ENCODE data around the gene DNAJC7.
"Not testable (repeated sequence)": the region's sequence is repeated elsewhere in the genome, so short reads cannot be mapped to it uniquely, and the experiment has no call there.

The DNAJC7 gene

DNA sequence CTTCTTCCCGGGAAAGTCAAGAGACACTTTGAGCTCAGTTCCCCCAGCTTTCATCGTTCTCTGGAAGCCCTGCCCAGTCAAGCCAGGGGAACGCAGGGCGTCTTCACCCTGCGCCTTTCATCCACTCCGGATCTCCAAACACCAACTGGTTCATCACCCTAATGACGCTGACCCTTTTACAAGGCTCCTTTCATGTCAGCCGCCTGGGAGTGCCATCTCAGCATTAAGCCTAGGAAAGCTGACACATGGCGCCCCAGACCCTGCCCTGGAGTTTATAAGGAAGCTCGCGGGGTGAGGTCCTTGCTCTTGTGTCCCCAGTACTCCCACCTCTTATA lies 594 bp upstream of the DNAJC7 start:
- peak overlapping the region; percentile 97 to 98 for H3K27ac ChIP-seq (ENCODE audit: insufficient read depth in 1 of 2, low read depth in 1 of 2, low read length in 2 of 2, poor library complexity in 1 of 2, severe bottlenecking in 2 of 2)
- peak in 2 of 3 donors; percentile 67 to 78 for DNase-seq
- no peaks in the 10 kb centered on the region for H3K9me3 ChIP-seq (ENCODE audit: control extremely low read depth in 1 of 5, control insufficient read depth in 4 of 5, insufficient read depth in 2 of 5, low read depth in 1 of 5, low read length in 4 of 5)
- ChIA-PET POLR2A (interaction anchor here (0.5 to 1.4 kb wide), 6 partner anchors 8 to 203 kb away, joined by 3 to 5 read pairs (median 3); no protein-coding TSS in a partner anchor), CTCF (interaction anchor here (0.8 to 17.9 kb wide), 17 partner anchors 8 to 93 kb away, joined by 3 to 381 read pairs (median 4); partner anchors contain the start of genes DHX58, KAT2A and ZNF385C)
- H3K4me1 ChIP-seq (ENCODE audit: control extremely low read depth in 1 of 4, control insufficient read depth in 4 of 4, insufficient read depth in 4 of 4, low read length in 3 of 4): peaks cover 18 to 43% (median 33%) of the 10 kb centered on the region in 4 experiments
- H3K27me3 ChIP-seq (replicated peaks in 2 of 5; ENCODE audit: control insufficient read depth in 4 of 5, insufficient read depth in 5 of 5, low read length in 4 of 5): no peaks in the 10 kb centered on the region
- 4% methylated on average over 9 of the region's 11 CpGs for WGBS (ENCODE audit: insufficient coverage)
- peak overlapping the region; percentile 87 to 99 (median 96) for H3K4me3 ChIP-seq (ENCODE audit: control insufficient read depth in 1 of 7, extremely low read depth in 1 of 7, insufficient read depth in 4 of 7, low read depth in 2 of 7, low read length in 6 of 7)
- peaks cover 3 to 18% (median 8%) of the 10 kb centered on the region in 4 experiments for H3K36me3 ChIP-seq (ENCODE audit: control insufficient read depth in 4 of 4, insufficient read depth in 4 of 4, low read length in 3 of 4)

DNA sequence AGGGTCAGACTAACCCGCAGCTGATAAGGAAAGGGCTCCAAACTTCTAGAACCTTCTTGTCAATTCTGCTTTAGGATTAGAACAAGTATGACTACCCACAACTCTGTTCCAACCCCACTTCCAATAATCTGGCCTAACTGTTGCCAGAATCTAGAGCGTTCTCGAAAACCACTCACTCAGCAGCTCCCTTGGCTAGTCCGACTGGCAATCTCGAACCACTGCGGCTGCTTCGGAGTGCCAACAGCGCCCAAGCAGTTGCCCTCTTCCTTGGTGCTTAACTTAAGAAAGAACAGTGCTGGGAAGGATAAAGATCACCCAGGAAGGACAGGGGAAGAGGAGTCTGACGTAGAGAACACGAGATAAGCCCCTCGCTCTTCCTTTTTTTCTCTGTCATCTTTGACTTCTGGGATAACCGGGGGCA lies 818 bp downstream of the DNAJC7 start:
- Histone ChIP-seq H3K27me3 (replicated peaks in 2 of 5; ENCODE audit: control insufficient read depth in 4 of 5, insufficient read depth in 5 of 5, low read length in 4 of 5) (no peaks in the 10 kb centered on the region), H3K9me3 (ENCODE audit: control extremely low read depth in 1 of 5, control insufficient read depth in 4 of 5, insufficient read depth in 2 of 5, low read depth in 1 of 5, low read length in 4 of 5) (no peaks in the 10 kb centered on the region), H3K4me1 (ENCODE audit: control extremely low read depth in 1 of 4, control insufficient read depth in 4 of 4, insufficient read depth in 4 of 4, low read length in 3 of 4) (peaks cover 18 to 42% (median 33%) of the 10 kb centered on the region in 4 experiments), H3K4me3 (ENCODE audit: control insufficient read depth in 1 of 7, extremely low read depth in 1 of 7, insufficient read depth in 4 of 7, low read depth in 2 of 7, low read length in 6 of 7) (peak overlapping the region; percentile 87 to 99 (median 96)), H3K36me3 (ENCODE audit: control insufficient read depth in 4 of 4, insufficient read depth in 4 of 4, low read length in 3 of 4) (peaks cover 0 to 14% (median 0%) of the 10 kb centered on the region in 4 experiments), H3K27ac (ENCODE audit: insufficient read depth in 1 of 2, low read depth in 1 of 2, low read length in 2 of 2, poor library complexity in 1 of 2, severe bottlenecking in 2 of 2) (peak overlapping the region; percentile 97 to 98)
- 9% methylated on average over 11 of the region's 12 CpGs for WGBS (ENCODE audit: insufficient coverage)
- CTCF ChIA-PET: interaction anchor here (0.9 to 17.9 kb wide), 6 partner anchors 10 to 182 kb away, joined by 3 to 381 read pairs (median 3); partner anchors contain the start of genes DHX58 and KAT2A
- POLR2A ChIA-PET: interaction anchor here (0.6 to 1.3 kb wide), 2 partner anchors 43 to 1699 kb away, joined by 3 to 4 read pairs; no protein-coding TSS in a partner anchor
- peak; percentile 14 to 41 (median 22) for DNase-seq

DNA sequence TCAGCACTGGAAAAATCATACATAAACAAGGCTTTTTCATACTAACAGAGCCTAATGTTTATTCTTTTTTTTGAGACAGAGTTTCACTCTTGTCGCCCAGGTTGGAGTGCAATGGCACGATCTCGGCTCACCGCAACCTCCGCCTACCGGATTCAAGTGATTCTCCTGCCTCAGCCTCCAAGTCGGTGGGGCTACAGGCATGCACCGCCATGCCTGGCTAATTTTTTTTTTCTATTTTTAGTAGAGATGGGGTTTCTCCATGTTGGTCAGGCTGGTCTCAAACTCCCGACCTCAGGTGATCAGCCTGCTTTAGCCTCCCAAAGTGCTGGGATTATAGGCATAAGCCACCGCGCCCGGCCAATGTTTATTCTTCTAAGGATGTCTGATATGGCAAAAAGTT lies 3.5 kb downstream of the DNAJC7 start:
- POLR2A ChIA-PET: interaction anchor here (0.6 kb wide), 1 partner anchor 234 kb away, joined by 3 read pairs; no protein-coding TSS in a partner anchor
- CTCF ChIA-PET: interaction anchor here (0.8 to 2.2 kb wide), 2 partner anchors 9 to 11 kb away, joined by 3 to 8 read pairs; no protein-coding TSS in a partner anchor

DNA sequence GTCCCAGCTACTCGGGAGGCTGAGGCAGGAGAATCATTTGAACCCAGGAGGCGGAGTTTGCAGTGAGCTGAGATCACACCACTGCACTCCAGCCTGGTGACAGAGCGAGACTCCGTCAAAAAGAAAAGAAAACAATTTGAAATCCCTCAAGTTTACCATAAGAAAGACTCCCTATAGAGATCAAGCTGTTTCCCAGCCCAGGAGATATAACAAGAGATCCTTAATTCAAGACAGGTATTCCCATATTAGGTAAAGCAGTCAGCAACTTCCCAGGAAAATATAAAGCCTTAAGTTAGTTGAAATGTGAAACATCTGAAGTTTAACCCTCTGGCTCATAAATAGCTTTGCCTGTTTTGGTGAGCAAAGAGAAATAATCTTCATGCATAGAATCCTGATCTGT lies 4.9 kb downstream of the DNAJC7 start:
- H3K4me1 ChIP-seq (ENCODE audit: control extremely low read depth in 1 of 4, control insufficient read depth in 4 of 4, insufficient read depth in 4 of 4, low read length in 3 of 4): peaks cover 5 to 24% (median 15%) of the 10 kb centered on the region in 4 experiments

More for the DNA sequence above, 3.5 kb downstream of the DNAJC7 start:
- H3K27ac ChIP-seq (ENCODE audit: insufficient read depth in 1 of 2, low read depth in 1 of 2, low read length in 2 of 2, poor library complexity in 1 of 2, severe bottlenecking in 2 of 2); H3K4me3 ChIP-seq (ENCODE audit: control insufficient read depth in 1 of 7, extremely low read depth in 1 of 7, insufficient read depth in 4 of 7, low read depth in 2 of 7, low read length in 6 of 7); H3K9me3 ChIP-seq (ENCODE audit: control extremely low read depth in 1 of 5, control insufficient read depth in 4 of 5, insufficient read depth in 2 of 5, low read depth in 1 of 5, low read length in 4 of 5); DNase-seq; H3K27me3 ChIP-seq (replicated peaks in 2 of 5; ENCODE audit: control insufficient read depth in 4 of 5, insufficient read depth in 5 of 5, low read length in 4 of 5): not testable (repeated sequence)
- Histone ChIP-seq H3K4me1 (ENCODE audit: control extremely low read depth in 1 of 4, control insufficient read depth in 4 of 4, insufficient read depth in 4 of 4, low read length in 3 of 4) (peaks cover 9 to 34% (median 24%) of the 10 kb centered on the region in 4 experiments), H3K36me3 (ENCODE audit: control insufficient read depth in 4 of 4, insufficient read depth in 4 of 4, low read length in 3 of 4) (peaks cover 0 to 24% (median 2%) of the 10 kb centered on the region in 4 experiments)
- 100% methylated on average over 2 of the region's 12 CpGs for WGBS (ENCODE audit: insufficient coverage)

DNA sequence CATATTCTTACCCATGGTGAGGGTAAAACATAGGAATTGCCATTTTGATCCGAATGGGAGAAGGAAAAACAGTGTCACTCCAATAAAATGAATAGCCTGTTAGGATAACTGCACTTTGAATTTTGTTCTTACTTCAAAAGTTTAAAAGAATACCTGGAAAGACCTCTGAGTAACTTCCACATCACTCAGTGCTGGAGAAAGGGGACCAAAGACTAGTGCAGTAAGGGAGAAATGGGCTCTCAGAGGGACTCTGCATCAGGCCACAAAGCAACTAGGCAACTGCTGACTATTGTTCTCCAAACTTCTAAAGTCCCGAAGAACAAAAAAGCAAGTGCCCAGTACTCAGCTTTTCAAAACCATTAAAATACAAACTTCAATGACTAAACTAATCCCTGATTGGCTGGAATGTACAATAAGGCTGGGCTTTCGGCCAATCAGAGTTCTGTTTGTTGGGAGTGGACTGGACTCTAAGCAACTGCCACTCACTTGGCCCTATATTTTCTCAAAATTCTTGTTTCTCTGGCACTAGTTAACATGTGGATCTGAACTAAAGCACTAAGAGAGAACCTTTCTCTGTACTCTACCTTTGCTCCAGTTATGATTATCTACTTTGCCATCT lies 6.2 kb downstream of the DNAJC7 start:
- peaks cover 3 to 17% (median 10%) of the 10 kb centered on the region in 4 experiments for H3K4me1 ChIP-seq (ENCODE audit: control extremely low read depth in 1 of 4, control insufficient read depth in 4 of 4, insufficient read depth in 4 of 4, low read length in 3 of 4)
- 96% methylated on average over 3 of the region's 3 CpGs for WGBS (ENCODE audit: insufficient coverage)
- peak overlapping the region in 1 of 2 experiments; percentile 12 for H3K27ac ChIP-seq (ENCODE audit: insufficient read depth in 1 of 2, low read depth in 1 of 2, low read length in 2 of 2, poor library complexity in 1 of 2, severe bottlenecking in 2 of 2)
- peak in 2 of 3 donors; percentile 33 to 39 for DNase-seq
- H3K27me3 ChIP-seq (replicated peaks in 2 of 5; ENCODE audit: control insufficient read depth in 4 of 5, insufficient read depth in 5 of 5, low read length in 4 of 5): no peaks in the 10 kb centered on the region
- no peaks in the 10 kb centered on the region for H3K9me3 ChIP-seq (ENCODE audit: control extremely low read depth in 1 of 5, control insufficient read depth in 4 of 5, insufficient read depth in 2 of 5, low read depth in 1 of 5, low read length in 4 of 5)
- H3K4me3 ChIP-seq (ENCODE audit: control insufficient read depth in 1 of 7, extremely low read depth in 1 of 7, insufficient read depth in 4 of 7, low read depth in 2 of 7, low read length in 6 of 7): no peak overlapping the region
- ChIA-PET CTCF (interaction anchor here (1.1 to 1.5 kb wide), 2 partner anchors 15 to 132 kb away, joined by 4 read pairs; no protein-coding TSS in a partner anchor), POLR2A (no interaction called here)
- peaks cover 0 to 29% (median 3%) of the 10 kb centered on the region in 4 experiments for H3K36me3 ChIP-seq (ENCODE audit: control insufficient read depth in 4 of 4, insufficient read depth in 4 of 4, low read length in 3 of 4)

More for the DNA sequence above, 4.9 kb downstream of the DNAJC7 start:
- DNase-seq; H3K4me3 ChIP-seq (ENCODE audit: control insufficient read depth in 1 of 7, extremely low read depth in 1 of 7, insufficient read depth in 4 of 7, low read depth in 2 of 7, low read length in 6 of 7); H3K9me3 ChIP-seq (ENCODE audit: control extremely low read depth in 1 of 5, control insufficient read depth in 4 of 5, insufficient read depth in 2 of 5, low read depth in 1 of 5, low read length in 4 of 5); H3K27me3 ChIP-seq (replicated peaks in 2 of 5; ENCODE audit: control insufficient read depth in 4 of 5, insufficient read depth in 5 of 5, low read length in 4 of 5); POLR2A ChIA-PET; H3K27ac ChIP-seq (ENCODE audit: insufficient read depth in 1 of 2, low read depth in 1 of 2, low read length in 2 of 2, poor library complexity in 1 of 2, severe bottlenecking in 2 of 2): not testable (repeated sequence)
- CTCF ChIA-PET: interaction anchor here (0.7 to 2.2 kb wide), 6 partner anchors 11 to 176 kb away, joined by 3 to 8 read pairs (median 4); no protein-coding TSS in a partner anchor
- WGBS (ENCODE audit: insufficient coverage): 100% methylated on average over 1 of the region's 4 CpGs
- peaks cover 0 to 25% (median 3%) of the 10 kb centered on the region in 4 experiments for H3K36me3 ChIP-seq (ENCODE audit: control insufficient read depth in 4 of 4, insufficient read depth in 4 of 4, low read length in 3 of 4)

DNA sequence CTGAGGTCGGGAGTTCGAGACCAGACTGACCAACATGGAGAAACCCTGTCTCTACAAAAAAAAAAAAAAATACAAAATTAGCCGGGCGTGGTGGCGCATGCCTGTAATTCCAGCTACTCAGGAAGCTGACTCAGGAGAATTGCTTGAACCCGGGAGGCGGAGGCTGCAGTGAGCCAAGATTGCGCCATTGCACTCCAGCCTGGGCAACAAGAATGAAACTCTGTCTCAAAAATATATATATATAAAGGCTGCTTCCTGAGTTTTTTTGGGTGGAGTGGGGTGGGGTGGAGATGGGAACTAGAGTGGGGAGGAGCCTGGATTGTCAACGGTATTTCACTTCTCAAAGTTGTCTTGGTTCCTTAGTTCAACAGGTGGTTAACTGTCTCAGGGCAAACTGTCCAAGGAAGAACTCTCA lies 7.0 kb downstream of the DNAJC7 start:
- H3K9me3 ChIP-seq (ENCODE audit: control extremely low read depth in 1 of 5, control insufficient read depth in 4 of 5, insufficient read depth in 2 of 5, low read depth in 1 of 5, low read length in 4 of 5); CTCF ChIA-PET; H3K4me1 ChIP-seq (ENCODE audit: control extremely low read depth in 1 of 4, control insufficient read depth in 4 of 4, insufficient read depth in 4 of 4, low read length in 3 of 4); H3K4me3 ChIP-seq (ENCODE audit: control insufficient read depth in 1 of 7, extremely low read depth in 1 of 7, insufficient read depth in 4 of 7, low read depth in 2 of 7, low read length in 6 of 7); DNase-seq; POLR2A ChIA-PET; H3K27me3 ChIP-seq (replicated peaks in 2 of 5; ENCODE audit: control insufficient read depth in 4 of 5, insufficient read depth in 5 of 5, low read length in 4 of 5): not testable (repeated sequence)
- Histone ChIP-seq H3K36me3 (ENCODE audit: control insufficient read depth in 4 of 4, insufficient read depth in 4 of 4, low read length in 3 of 4) (peaks cover 0 to 29% (median 3%) of the 10 kb centered on the region in 4 experiments), H3K27ac (ENCODE audit: insufficient read depth in 1 of 2, low read depth in 1 of 2, low read length in 2 of 2, poor library complexity in 1 of 2, severe bottlenecking in 2 of 2) (peak overlapping the region in 1 of 2 experiments; percentile 12)
- 27% methylated on average over 2 of the region's 9 CpGs for WGBS (ENCODE audit: insufficient coverage)

DNA sequence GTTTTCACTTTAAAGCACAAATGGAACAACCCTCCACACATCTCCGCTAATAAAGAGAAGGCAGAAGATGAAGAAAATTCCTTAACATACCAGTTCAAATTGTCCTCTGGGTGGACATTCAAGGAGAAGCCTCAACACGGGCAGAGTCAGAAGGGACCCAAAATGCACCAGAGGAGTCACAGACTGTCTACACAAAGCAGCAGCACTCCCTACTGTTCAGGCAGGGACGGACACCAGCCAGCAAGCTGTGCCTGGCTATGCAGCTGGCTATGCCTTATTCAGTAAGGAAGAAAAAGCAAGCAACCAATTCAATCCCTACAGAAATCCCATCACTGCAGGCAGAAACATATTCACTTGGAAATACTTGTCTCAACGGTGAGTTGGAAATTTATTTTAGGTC lies 8.1 kb downstream of the DNAJC7 start:
- ChIA-PET POLR2A (no interaction called here), CTCF (interaction anchor here (0.8 to 1.5 kb wide), 5 partner anchors 8 to 52 kb away, joined by 3 to 5 read pairs (median 3); partner anchors contain the start of gene DNAJC7)
- Histone ChIP-seq H3K9me3 (ENCODE audit: control extremely low read depth in 1 of 5, control insufficient read depth in 4 of 5, insufficient read depth in 2 of 5, low read depth in 1 of 5, low read length in 4 of 5) (no peaks in the 10 kb centered on the region), H3K4me1 (ENCODE audit: control extremely low read depth in 1 of 4, control insufficient read depth in 4 of 4, insufficient read depth in 4 of 4, low read length in 3 of 4) (peaks cover 0 to 7% (median 5%) of the 10 kb centered on the region in 4 experiments), H3K36me3 (ENCODE audit: control insufficient read depth in 4 of 4, insufficient read depth in 4 of 4, low read length in 3 of 4) (peaks cover 0 to 29% (median 3%) of the 10 kb centered on the region in 4 experiments), H3K4me3 (ENCODE audit: control insufficient read depth in 1 of 7, extremely low read depth in 1 of 7, insufficient read depth in 4 of 7, low read depth in 2 of 7, low read length in 6 of 7) (no peak overlapping the region), H3K27me3 (replicated peaks in 2 of 5; ENCODE audit: control insufficient read depth in 4 of 5, insufficient read depth in 5 of 5, low read length in 4 of 5) (no peaks in the 10 kb centered on the region), H3K27ac (ENCODE audit: insufficient read depth in 1 of 2, low read depth in 1 of 2, low read length in 2 of 2, poor library complexity in 1 of 2, severe bottlenecking in 2 of 2) (no peak overlapping the region)
- 92% methylated on average over 2 of the region's 4 CpGs for WGBS (ENCODE audit: insufficient coverage)
- DNase-seq: peak in 1 of 3 donors; percentile 19

Data from common myeloid progenitor, CD34-positive (primary cell).